Rectal smooth muscle tissue (tissue), 1 donor: ENCODE results near the gene METTL1.

Experiments
- H3K27ac ChIP-seq: one replicate; pipeline ENCODE4 v1.7.0; 2013; ENCODE audit warnings: low read depth, low read length, inconsistent platforms
- H3K27me3 ChIP-seq: one replicate; pipeline ENCODE4 v1.7.0; 2013; ENCODE audit warnings: low read length; ENCODE audit not compliant: control insufficient read depth, insufficient read depth
- H3K36me3 ChIP-seq: one replicate; pipeline ENCODE4 v1.7.0; 2013; ENCODE audit warnings: low read length; ENCODE audit not compliant: control insufficient read depth, insufficient read depth
- H3K4me1 ChIP-seq: one replicate; pipeline ENCODE4 v1.7.0; 2013; ENCODE audit warnings: low read length; ENCODE audit not compliant: control insufficient read depth, insufficient read depth
- H3K4me3 ChIP-seq: one replicate; pipeline ENCODE4 v1.7.0; 2013; ENCODE audit warnings: low read length
- H3K9ac ChIP-seq: one replicate; pipeline ENCODE4 v1.7.0; 2013; ENCODE audit warnings: low read length

Gene METTL1

DNA sequence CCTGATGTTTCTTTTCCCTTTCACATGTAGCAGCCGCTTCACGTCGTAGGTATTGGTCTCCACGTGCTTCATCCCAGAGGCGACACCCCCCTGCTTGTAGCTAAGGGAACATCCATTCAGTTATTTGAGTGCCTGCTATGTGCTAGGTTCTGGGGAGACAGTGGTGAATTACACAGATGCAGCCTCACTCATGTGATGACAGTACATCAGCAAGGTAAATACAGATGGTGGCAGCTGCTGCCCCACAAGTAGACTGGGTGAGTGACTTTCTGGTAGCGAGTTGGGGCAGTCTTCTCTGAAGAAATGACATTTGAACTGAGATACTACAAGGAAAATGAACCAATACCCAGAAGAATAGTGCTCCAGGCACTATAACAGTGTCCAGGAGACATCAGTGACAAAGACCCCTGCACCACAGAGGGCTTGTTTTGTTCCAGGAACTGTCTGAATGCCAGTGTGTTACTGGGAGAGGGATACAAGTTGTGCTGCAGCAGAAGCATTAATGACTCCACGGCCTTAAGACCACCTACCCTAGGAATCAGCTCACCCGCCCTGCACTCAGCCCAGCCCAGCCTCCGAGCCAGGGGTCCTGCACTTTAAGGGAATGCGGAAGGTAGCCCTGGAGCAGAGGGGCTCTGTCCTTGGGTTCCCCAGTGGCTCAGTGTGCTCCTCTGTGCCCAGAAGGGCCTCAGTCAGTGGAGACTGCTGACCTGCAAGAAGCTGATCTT lies 39.3 kb upstream of the METTL1 start:
- Histone ChIP-seq H3K27me3 (no peaks in the 10 kb centered on the region), H3K4me1 (no peaks in the 10 kb centered on the region), H3K4me3 (no peak overlapping the region), H3K9ac (no peak overlapping the region), H3K36me3 (peaks cover 28% of the 10 kb centered on the region), H3K27ac (no peak overlapping the region)

DNA sequence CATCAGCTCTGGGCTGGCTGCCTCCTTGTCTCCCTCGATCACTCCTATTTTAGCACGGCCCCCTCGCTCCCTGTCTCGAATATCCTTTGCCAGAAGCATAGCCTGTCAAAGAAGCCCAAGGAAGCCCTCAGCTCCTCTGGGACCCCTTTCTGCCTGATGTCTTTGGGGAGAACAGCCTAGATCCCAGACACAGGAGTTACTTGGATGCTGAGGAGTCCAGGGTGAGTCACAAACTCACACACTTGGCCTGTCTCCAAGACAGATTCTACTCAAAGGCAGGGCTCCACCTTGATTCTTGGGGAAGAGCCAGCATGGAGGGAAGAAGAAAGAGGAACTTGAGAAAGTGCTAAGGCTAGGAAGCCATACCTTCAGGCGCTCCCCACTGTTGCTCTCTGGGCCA lies 38.5 kb upstream of the METTL1 start:
- H3K27me3 ChIP-seq: no peaks in the 10 kb centered on the region
- H3K9ac ChIP-seq: no peak overlapping the region
- H3K4me3 ChIP-seq: no peak overlapping the region
- peaks cover 28% of the 10 kb centered on the region for H3K36me3 ChIP-seq
- no peaks in the 10 kb centered on the region for H3K4me1 ChIP-seq
- no peak overlapping the region for H3K27ac ChIP-seq

DNA sequence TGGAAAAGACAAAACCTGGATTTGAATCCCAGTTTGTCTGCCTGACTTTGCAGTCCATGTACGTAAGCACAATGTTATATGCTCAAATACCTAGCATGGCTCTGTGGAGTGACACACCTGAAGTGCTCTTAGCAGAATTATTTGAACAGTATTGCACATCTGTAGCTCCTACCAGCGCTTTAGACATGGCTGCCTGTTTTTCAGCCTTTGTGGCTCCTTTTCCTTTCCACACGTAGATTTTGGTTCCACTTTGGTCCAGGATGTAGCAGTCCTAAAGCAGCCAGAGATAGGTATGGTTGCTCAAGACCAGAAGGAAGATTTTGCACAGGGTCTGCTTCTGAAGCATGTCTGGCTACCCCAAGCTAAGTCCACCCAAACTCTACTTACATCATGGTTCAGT lies 37.5 kb upstream of the METTL1 start:
- Histone ChIP-seq H3K27me3 (no peaks in the 10 kb centered on the region), H3K27ac (no peak overlapping the region), H3K4me3 (no peak overlapping the region), H3K36me3 (peaks cover 28% of the 10 kb centered on the region), H3K9ac (no peak overlapping the region), H3K4me1 (no peaks in the 10 kb centered on the region)

DNA sequence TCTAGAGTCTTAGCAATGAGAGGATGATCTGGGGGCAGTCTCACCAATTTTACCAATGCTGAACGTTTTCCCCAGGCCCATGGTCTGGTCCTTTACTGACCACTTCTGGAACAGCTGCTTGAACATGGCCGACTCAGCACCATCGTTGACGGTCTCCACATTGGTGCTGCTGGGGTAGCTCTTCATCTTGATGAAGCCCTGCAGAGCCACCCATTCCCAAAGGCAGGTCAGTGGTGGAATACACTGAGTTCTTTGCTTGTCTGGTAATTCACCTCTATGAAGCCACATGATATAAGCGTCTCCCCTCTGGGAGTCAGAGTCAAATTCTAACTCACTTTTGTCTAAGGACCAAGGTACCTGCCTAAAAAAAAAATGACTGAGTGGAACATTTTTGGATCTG lies 36.4 kb upstream of the METTL1 start:
- Histone ChIP-seq H3K27ac (no peak overlapping the region), H3K4me3 (no peak overlapping the region), H3K4me1 (no peaks in the 10 kb centered on the region), H3K27me3 (no peaks in the 10 kb centered on the region), H3K9ac (no peak overlapping the region), H3K36me3 (peaks cover 28% of the 10 kb centered on the region)

DNA sequence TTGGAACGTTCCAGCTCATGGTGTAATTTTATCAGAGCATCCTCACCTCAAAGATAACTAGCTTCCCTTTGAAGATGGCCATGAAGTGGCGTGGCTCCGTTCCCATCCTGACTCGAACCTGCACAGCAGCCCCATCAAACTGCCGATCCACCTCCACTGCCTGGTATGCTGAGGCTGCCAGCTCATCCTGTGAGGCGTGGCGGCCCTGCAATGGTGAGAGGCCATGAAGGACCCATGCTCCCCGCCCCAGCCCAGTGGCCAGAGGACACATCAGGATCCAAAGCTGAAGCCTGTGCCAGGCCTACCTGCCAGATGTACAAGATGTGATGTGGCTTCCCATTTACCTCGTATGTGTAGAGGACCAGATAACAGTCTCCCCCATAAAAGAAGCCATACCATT lies 35.4 kb upstream of the METTL1 start:
- H3K4me1 ChIP-seq: no peaks in the 10 kb centered on the region
- no peaks in the 10 kb centered on the region for H3K27me3 ChIP-seq
- no peak overlapping the region for H3K4me3 ChIP-seq
- no peak overlapping the region for H3K27ac ChIP-seq
- H3K9ac ChIP-seq: no peak overlapping the region
- H3K36me3 ChIP-seq: peaks cover 34% of the 10 kb centered on the region

DNA sequence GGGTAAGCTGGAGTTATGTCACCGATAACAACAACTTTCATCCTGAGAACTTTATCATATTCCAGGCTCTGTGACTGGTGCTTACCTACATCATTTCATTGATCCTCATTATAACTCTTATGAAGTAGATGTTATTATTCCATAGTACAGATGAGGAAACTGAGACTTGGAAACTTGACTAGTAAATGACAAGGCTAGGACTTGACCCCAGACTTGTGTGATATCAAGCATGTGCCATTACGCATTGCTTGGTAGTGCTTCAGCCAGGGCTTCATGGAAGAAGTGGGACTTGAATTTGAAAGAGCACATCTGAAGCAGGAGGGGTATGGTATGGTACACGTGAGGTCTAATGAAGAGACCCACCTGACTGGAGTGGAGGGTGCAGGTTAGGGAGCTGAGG lies 34.8 kb upstream of the METTL1 start:
- peaks cover 37% of the 10 kb centered on the region for H3K36me3 ChIP-seq
- H3K4me1 ChIP-seq: no peaks in the 10 kb centered on the region
- H3K27ac ChIP-seq: no peak overlapping the region

DNA sequence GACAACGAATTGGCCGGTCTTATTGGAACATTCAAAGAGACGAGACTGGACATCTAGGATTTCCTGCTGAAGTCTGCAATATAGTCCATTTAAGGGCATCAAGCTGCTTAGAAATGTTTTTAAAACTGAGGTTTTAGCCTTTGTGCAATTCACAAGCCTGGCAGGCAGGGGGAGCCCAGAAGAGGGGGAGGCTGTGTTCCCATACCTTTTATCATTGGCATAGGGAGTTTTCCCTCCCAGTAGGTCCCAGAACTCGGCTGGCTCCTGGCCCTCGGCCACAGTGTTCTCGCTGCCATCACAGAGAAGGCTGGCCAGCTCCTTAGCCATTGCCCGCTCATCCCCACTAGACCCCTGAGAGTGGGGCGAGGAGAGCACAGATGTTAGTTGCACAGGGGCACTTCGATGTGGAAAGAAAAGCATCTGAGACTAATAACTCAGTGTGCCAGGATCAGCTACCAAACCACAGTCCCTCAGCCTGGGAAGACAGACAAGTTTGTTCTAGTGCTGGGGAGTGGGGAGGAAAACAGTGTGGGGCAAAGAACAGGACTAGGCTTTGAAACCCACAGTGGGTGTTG lies 31.5 kb upstream of the METTL1 start:
- H3K9ac ChIP-seq: no peak overlapping the region

More for the DNA sequence above, 34.8 kb upstream of the METTL1 start:
- H3K9ac ChIP-seq: no peak overlapping the region
- no peak overlapping the region for H3K4me3 ChIP-seq
- no peaks in the 10 kb centered on the region for H3K27me3 ChIP-seq

DNA sequence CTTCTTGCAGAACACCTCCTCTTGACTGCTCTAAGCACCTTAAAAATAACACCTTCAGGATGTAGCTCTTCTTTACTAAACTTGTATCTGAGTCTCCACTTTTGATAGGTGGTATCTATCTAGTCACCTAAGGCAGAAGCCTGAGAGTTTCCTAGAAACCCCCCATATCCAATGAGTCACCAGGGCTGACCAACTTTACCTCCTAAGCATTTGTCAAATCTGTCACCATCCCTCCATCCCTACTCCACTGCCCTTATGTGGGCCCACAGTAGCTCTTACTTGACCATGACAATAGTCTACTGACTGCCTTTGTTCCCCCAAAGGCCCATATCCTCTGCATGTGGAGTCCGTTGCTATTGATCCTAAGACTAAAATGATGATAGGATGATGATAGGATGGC lies 30.7 kb upstream of the METTL1 start:
- H3K27me3 ChIP-seq: no peaks in the 10 kb centered on the region
- H3K4me1 ChIP-seq: no peaks in the 10 kb centered on the region
- H3K36me3 ChIP-seq: peaks cover 18% of the 10 kb centered on the region
- H3K27ac ChIP-seq: no peak overlapping the region
- no peak overlapping the region for H3K4me3 ChIP-seq
- H3K9ac ChIP-seq: no peak overlapping the region

More for the DNA sequence above, 31.5 kb upstream of the METTL1 start:
- Histone ChIP-seq H3K27ac (no peak overlapping the region), H3K4me3 (no peak overlapping the region), H3K27me3 (no peaks in the 10 kb centered on the region), H3K36me3 (peaks cover 20% of the 10 kb centered on the region), H3K4me1 (no peaks in the 10 kb centered on the region)

DNA sequence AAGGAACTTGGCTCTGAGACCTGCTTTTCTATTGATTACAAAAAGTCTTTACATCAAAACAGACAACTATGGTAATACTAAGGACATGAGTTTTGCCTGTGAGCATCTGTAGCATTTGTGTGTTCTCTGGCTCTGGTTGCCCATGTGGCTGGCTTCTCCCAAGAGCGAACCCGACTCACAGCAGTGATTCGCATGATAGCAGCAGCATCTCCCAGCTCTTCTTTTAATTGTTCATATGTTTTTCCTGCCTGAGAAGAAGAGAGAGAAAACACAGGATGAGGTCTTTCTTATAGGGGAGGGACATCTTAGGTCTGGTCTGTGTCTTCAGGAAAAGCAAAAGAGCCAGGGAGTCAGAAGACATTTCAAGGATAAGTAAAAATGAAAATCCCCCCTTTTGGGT lies 29.1 kb upstream of the METTL1 start:
- Histone ChIP-seq H3K27ac (no peak overlapping the region), H3K36me3 (peaks cover 22% of the 10 kb centered on the region), H3K4me1 (no peaks in the 10 kb centered on the region), H3K9ac (no peak overlapping the region), H3K27me3 (no peaks in the 10 kb centered on the region), H3K4me3 (no peak overlapping the region)

DNA sequence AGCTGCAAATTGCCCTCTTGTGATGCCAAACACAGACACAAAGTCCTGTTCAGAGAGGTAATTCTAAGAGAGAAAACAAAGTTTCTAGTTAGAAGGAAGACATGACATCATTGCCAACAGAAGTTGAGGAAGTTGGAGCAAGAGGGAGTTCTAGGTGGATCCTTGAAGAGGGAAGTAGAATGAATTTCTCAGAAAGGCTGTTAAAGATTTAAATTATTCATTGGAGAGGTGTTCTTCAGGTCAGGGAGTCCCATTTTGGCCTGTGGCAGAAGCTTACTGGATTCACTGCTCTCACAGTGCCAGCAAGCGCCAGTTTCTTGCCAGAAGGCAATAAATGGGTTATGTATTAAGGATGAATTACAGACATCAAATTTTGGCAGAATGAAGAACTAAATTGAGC lies 26.0 kb upstream of the METTL1 start:
- no peaks in the 10 kb centered on the region for H3K4me1 ChIP-seq
- no peak overlapping the region for H3K27ac ChIP-seq
- H3K36me3 ChIP-seq: peaks cover 25% of the 10 kb centered on the region
- H3K27me3 ChIP-seq: no peaks in the 10 kb centered on the region
- no peak overlapping the region for H3K9ac ChIP-seq
- H3K4me3 ChIP-seq: no peak overlapping the region

DNA sequence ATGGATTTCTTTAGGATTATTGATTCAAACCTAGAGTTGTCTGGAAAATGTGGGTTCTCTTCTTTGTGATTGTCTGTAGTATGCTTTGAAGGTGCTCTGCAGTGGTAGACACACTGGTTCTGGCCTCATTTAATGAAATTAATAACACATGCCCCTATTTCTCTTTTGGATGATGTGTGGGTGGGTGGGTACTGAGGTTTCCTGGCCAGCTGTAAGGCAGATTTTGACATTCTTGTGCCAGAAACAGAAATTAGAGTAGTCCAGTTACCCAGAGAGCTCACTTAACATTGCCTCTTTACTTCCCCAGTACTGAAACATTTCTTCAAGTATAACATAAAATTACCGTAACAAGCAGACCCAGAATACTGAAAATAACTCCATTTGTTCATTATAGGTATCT lies 25.1 kb upstream of the METTL1 start:
- peaks cover 20% of the 10 kb centered on the region for H3K36me3 ChIP-seq

DNA sequence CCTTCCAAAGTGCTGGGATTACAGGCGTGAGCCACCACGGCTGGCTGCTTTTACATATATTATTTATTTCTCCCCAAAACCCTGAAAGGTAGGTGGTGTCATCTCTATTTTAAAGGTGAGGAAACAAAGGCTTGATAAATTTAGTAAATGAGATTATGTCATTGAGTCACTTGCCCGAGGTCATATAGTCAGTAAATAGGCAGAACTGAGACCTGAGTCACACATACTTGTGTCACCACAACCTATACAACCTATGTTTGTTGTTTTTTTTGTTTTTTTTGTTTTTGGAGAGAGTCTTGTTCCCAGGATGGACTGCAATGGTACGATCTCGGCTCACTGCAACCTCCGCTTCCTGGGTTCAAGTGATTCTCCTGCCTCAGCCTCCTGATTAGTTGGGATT lies 23.4 kb upstream of the METTL1 start:
- Histone ChIP-seq H3K36me3 (peaks cover 18% of the 10 kb centered on the region), H3K4me3 (no peak overlapping the region), H3K4me1 (no peaks in the 10 kb centered on the region), H3K9ac (no peak overlapping the region), H3K27me3 (no peaks in the 10 kb centered on the region), H3K27ac (no peak overlapping the region)

More for the DNA sequence above, 25.1 kb upstream of the METTL1 start:
- Histone ChIP-seq H3K4me3 (no peak overlapping the region), H3K9ac (no peak overlapping the region), H3K4me1 (no peaks in the 10 kb centered on the region), H3K27ac (no peak overlapping the region), H3K27me3 (no peaks in the 10 kb centered on the region)

DNA sequence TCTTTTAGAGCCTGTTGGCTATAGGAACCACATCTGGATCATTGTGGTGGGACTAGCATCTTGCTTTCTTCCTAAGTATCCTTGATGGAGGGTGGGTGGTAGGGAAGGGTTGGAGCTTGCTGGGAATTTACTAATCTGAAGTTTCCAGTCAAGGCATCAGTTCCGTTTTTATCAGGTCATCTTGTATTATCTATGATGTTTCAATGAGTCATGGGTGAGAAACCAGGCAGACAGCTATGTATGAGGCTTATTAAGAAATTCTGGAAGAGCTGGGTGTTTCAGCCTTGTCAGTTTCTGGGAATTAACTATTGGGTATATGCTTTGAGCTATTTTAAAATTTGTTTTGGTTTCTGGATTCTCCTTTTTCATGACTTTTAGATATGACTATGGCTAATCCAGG lies 22.0 kb upstream of the METTL1 start:
- H3K4me1 ChIP-seq: no peaks in the 10 kb centered on the region
- peaks cover 11% of the 10 kb centered on the region for H3K36me3 ChIP-seq
- no peaks in the 10 kb centered on the region for H3K27me3 ChIP-seq
- H3K9ac ChIP-seq: no peak overlapping the region
- H3K27ac ChIP-seq: no peak overlapping the region
- no peak overlapping the region for H3K4me3 ChIP-seq
